Stimulated activated CD4-positive, alpha-beta T cell treated with anti-CD3 and anti-CD28 coated beads, Interleukin-4, amount 100 ng/mL, for 24 hours (primary cell): ENCODE results near the gene A2M.

ENCODE experiments used
- DNase-seq: peaks from one replicate; pipeline ENCODE4 v3.0.0-alpha.2; 2020

A2M gene

GRCh38 chr12:9098115-9098452, 17.6 kb downstream of the A2M start:
- no peak for DNase-seq

- DNase-seq, result no peak
Measured at GRCh38 chr12:9096563-9097176, 19.0 kb downstream of the A2M start.

GRCh38 chr12:9095322-9095721, 20.4 kb downstream of the A2M start:
- DNase-seq, result no peak

- no peak for DNase-seq
Measured at GRCh38 chr12:9094512-9095206, 21.1 kb downstream of the A2M start.

- no peak for DNase-seq
Measured at GRCh38 chr12:9091891-9092598, 23.7 kb downstream of the A2M start.

GRCh38 chr12:9090220-9090619, 25.5 kb downstream of the A2M start:
- no peak for DNase-seq

- no peak for DNase-seq
Measured at GRCh38 chr12:9087087-9087835, 28.5 kb downstream of the A2M start.

GRCh38 chr12:9086087-9086486, 29.6 kb downstream of the A2M start:
- DNase-seq, result no peak

- DNase-seq, result no peak
Measured at GRCh38 chr12:9084417-9084816, 31.3 kb downstream of the A2M start.

GRCh38 chr12:9083793-9084192, 31.9 kb downstream of the A2M start:
- DNase-seq, result no peak

- no peak for DNase-seq
Measured at GRCh38 chr12:9081667-9082427, 33.9 kb downstream of the A2M start.

GRCh38 chr12:9079883-9080675, 35.6 kb downstream of the A2M start:
- DNase-seq, result no peak

- DNase-seq, result no peak
Measured at GRCh38 chr12:9079082-9079481, 36.6 kb downstream of the A2M start.

GRCh38 chr12:9077152-9078031, 38.3 kb downstream of the A2M start:
- no peak for DNase-seq

GRCh38 chr12:9076733-9077132, 39.0 kb downstream of the A2M start:
- no peak for DNase-seq

- DNase-seq, result no peak
Measured at GRCh38 chr12:9075138-9075535, 40.6 kb downstream of the A2M start.

- no peak for DNase-seq
Measured at GRCh38 chr12:9074484-9075137, 41.1 kb downstream of the A2M start.

GRCh38 chr12:9073076-9073475, 42.6 kb downstream of the A2M start:
- DNase-seq, result no peak

- DNase-seq, result no peak
Measured at GRCh38 chr12:9072481-9073038, 43.2 kb downstream of the A2M start.

GRCh38 chr12:9071969-9072368, 43.8 kb downstream of the A2M start:
- DNase-seq, result no peak
